Colonic mucosa (tissue), 4 donors: ENCODE measurements around the gene ACOX2. TPM values are rescaled to one million over a fixed set of nuclear protein-coding genes. Genes with fewer than 3 reads are reported as not detected.

Experiments used
- DNase-seq: peaks from one replicate; pipeline ENCODE4 v3.0.0-alpha.2; 2020
- H3K27ac ChIP-seq: fragments of 200-600 bp; one replicate; pipeline ENCODE4 v1.8.0; 2021
- H3K27me3 ChIP-seq: fragments of 200-600 bp; one replicate; pipeline ENCODE4 v1.8.0; 2021
- H3K36me3 ChIP-seq: fragments of 200-600 bp; one replicate; pipeline ENCODE4 v1.8.0; 2021
- H3K4me1 ChIP-seq: fragments of 200-600 bp; one replicate; pipeline ENCODE4 v1.8.0; 2021; ENCODE audit warnings: mild to moderate bottlenecking
- H3K4me3 ChIP-seq: fragments of 200-600 bp; one replicate; pipeline ENCODE4 v1.8.0; 2021
- H3K9ac ChIP-seq, 2 donors: one replicate each; pipeline ENCODE4 v1.7.0; 2013; ENCODE audit warnings: control low read depth in 2 of 2, low read depth in 2 of 2, low read length in 2 of 2
- H3K9me3 ChIP-seq: fragments of 200-600 bp; one replicate; pipeline ENCODE4 v1.8.0; 2021
- intact Hi-C: fragments of 100-400 bp; cut with DNase I; formaldehyde crosslinking; loops from one replicate; pipeline ENCODE4 v1.14.1; 2022
- total RNA-seq, 2 donors: library from RNA; stranded (reverse); fragmentation: NEBNext Ultra II Directional in 1 of 2; extraction: Animal tissue kit (Norgen Biotek cat#: 25700) in 1 of 2; gene quantifications; one replicate each; pipeline ENCODE4 v1.2.1, GENCODE V29; 2021
- TF ChIP-seq, protein P1 (sequence below): fragments of 200-600 bp; IDR thresholded peaks from one replicate; pipeline ENCODE4 v1.8.0; 2022; ENCODE audit warnings: antibody characterized with exemption, mild to moderate bottlenecking
- donor health status: healthy.
- donor health status: DM: no; HTN: no; CAD: no.
- donor health status: DM: no; HTN: no; CAD: no.

Gene ACOX2
- total RNA-seq, 2 donors from 2014 or later, result 14.6 to 22.4 TPM

DNA sequence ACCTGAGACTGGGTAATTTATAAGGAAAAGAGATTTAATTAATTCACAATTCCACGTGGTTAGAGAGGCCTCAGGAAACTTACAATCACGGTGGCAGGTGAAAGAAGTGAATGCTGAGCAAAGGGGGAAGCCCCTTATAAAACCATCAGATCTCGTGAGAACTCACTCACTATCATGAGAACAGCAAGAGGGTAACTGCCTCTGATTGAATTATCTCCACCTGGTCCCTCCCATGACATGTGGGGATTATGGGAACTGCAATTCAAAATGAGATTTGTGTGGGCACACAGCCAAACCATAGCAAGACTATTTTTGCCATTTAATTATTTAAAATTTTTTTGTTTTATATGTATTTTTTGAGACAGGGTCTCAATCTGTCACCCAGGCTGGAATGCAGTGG lies 72.1 kb downstream of the ACOX2 start:
- intact Hi-C loops, result loop anchor here (5.0 kb wide), 1 partner anchor 67 kb away; no protein-coding TSS in a partner anchor

DNA sequence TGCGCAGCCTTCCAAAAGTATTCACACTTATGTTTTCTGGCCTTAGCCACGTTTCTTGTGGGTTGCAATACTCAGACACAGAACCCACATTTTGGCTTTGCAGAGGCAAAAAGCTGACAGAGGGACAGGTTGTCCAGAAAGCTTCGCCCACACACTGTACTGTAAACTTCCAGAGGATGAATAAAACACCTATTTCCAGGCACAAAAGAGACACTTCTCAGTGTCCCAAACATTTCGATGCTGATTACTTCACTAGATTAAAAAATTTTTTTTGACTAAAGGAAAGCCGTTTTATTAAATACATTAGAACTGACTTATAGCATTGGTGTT lies 73.1 kb downstream of the ACOX2 start:
- Histone ChIP-seq H3K9me3 (no peaks in the 10 kb centered on the region), H3K9ac (no peak overlapping the region), H3K27me3 (no peaks in the 10 kb centered on the region), H3K4me3 (peak overlapping the region; percentile 1), H3K4me1 (no peaks in the 10 kb centered on the region), H3K36me3 (no peaks in the 10 kb centered on the region), H3K27ac (no peak overlapping the region)
- intact Hi-C loops, result loop anchor here (5.0 kb wide), 1 partner anchor 68 kb away; no protein-coding TSS in a partner anchor
- DNase-seq, result no peak
- TF ChIP-seq, protein P1, sequence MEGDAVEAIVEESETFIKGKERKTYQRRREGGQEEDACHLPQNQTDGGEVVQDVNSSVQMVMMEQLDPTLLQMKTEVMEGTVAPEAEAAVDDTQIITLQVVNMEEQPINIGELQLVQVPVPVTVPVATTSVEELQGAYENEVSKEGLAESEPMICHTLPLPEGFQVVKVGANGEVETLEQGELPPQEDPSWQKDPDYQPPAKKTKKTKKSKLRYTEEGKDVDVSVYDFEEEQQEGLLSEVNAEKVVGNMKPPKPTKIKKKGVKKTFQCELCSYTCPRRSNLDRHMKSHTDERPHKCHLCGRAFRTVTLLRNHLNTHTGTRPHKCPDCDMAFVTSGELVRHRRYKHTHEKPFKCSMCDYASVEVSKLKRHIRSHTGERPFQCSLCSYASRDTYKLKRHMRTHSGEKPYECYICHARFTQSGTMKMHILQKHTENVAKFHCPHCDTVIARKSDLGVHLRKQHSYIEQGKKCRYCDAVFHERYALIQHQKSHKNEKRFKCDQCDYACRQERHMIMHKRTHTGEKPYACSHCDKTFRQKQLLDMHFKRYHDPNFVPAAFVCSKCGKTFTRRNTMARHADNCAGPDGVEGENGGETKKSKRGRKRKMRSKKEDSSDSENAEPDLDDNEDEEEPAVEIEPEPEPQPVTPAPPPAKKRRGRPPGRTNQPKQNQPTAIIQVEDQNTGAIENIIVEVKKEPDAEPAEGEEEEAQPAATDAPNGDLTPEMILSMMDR, result peak; percentile 7

More for the DNA sequence above, 72.1 kb downstream of the ACOX2 start:
- no peak for DNase-seq
- no peak overlapping the region for H3K9ac ChIP-seq
- no peaks in the 10 kb centered on the region for H3K27me3 ChIP-seq
- TF ChIP-seq, protein P1, result no peak
- no peaks in the 10 kb centered on the region for H3K4me1 ChIP-seq
- H3K27ac ChIP-seq, result no peak overlapping the region
- no peaks in the 10 kb centered on the region for H3K36me3 ChIP-seq
- no peak overlapping the region for H3K4me3 ChIP-seq
- H3K9me3 ChIP-seq, result no peaks in the 10 kb centered on the region

DNA sequence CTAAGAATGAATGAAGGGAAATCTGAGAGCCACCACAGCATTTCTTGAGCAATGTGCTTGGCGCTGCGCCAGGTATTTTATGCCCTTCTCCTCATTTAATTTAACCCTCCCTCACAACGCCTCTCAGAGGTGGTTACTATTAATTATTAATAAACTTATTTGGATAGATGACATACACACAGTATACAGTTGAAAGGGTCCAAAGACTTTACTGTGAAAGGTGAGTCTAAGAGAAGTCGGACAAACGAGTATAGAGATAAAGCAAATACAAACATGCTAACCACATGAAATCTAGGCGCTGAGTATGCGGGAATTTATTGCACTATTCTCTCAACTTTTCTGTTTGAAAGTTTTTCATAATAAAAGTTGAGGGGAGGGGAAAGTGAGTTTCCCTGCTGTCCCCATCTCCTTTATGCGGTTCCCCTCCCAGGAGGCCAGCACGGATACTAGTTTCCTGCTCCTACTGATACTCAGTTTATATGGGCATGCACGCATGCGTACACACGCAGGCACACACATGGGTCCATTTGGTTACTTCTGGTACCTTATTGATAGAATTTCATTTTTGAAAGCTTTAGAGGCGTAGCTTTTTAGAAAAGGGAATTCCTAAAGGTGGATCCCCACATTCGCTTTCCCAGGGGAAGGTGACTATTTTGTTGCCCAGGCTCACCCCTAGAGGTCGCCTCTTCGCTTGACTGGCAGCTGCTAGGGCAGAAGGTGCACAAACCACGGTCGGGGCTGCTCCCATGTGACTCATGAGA lies 73.6 kb downstream of the ACOX2 start:
- Histone ChIP-seq H3K4me3 (peak overlapping the region; percentile 1), H3K9ac (no peak overlapping the region), H3K27ac (no peak overlapping the region), H3K9me3 (no peaks in the 10 kb centered on the region), H3K36me3 (no peaks in the 10 kb centered on the region), H3K27me3 (no peaks in the 10 kb centered on the region), H3K4me1 (no peaks in the 10 kb centered on the region)
- intact Hi-C loops, result loop anchor here (5.0 kb wide), 1 partner anchor 69 kb away; no protein-coding TSS in a partner anchor
- TF ChIP-seq, protein P1, result peak; percentile 76
- peak; percentile 85 for DNase-seq

DNA sequence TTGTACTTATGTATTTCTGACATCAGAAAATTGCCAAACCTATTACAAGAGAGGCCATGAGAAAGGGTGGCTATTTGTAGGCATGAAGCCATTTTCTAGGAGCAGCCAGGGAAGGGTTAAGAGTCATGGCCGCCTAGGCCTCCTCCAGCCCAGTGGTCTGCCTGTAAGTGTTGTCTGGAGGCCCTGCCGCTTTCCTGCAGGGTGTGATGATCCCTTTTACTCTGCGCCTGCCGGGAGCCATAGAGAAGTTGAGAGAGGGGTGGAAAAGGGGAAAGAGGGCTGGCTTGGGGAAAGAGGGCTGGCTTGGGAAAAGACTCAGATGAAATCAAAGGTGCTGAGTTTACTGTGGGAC lies 74.2 kb downstream of the ACOX2 start:
- Histone ChIP-seq H3K27ac (no peak overlapping the region), H3K4me1 (no peaks in the 10 kb centered on the region), H3K4me3 (no peak overlapping the region), H3K9ac (no peak overlapping the region), H3K27me3 (no peaks in the 10 kb centered on the region), H3K36me3 (no peaks in the 10 kb centered on the region), H3K9me3 (no peaks in the 10 kb centered on the region)
- DNase-seq, result no peak
- intact Hi-C loops, result loop anchor here (5.0 kb wide), 1 partner anchor 69 kb away; no protein-coding TSS in a partner anchor
- TF ChIP-seq, protein P1, result no peak

DNA sequence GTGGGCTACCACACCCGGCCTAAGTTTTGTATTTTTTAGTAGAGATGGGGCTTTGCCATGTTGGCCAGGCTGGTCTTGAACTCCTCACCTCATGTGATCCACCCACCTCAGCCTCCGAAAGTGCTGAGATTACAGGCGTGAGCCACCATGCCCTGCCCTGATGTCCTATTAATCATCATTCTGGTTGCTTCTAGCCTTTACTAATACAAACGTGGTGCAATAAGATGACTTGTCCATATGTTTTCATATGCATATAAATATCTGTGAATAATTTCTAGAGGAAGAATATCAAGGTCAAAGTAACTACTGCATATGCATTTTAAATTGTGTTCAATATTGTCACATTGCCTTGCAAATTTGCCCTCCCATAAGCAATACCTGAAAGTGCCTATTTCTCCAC lies 77.8 kb downstream of the ACOX2 start:
- H3K27me3 ChIP-seq, result no peaks in the 10 kb centered on the region
- no peaks in the 10 kb centered on the region for H3K9me3 ChIP-seq
- no peak overlapping the region for H3K27ac ChIP-seq
- intact Hi-C loops, result no loop called here
- H3K9ac ChIP-seq, result no peak overlapping the region
- no peaks in the 10 kb centered on the region for H3K4me1 ChIP-seq
- DNase-seq, result no peak
- no peak overlapping the region for H3K4me3 ChIP-seq
- TF ChIP-seq, protein P1, result no peak
- H3K36me3 ChIP-seq, result no peaks in the 10 kb centered on the region

Other genes with a start within 250 kb of the ACOX2 start
- 10 to 100 TPM; 17.8 to 19.5 TPM for gene RPP14, start 230.9 kb downstream of the ACOX2 start, total RNA-seq
- 10 to 100 TPM in 1 of 2 donors, 1 to 10 TPM in 1; 9.6 to 13.6 TPM for gene HTD2, start 230.7 kb downstream of the ACOX2 start, total RNA-seq
- 10 to 100 TPM in 1 of 2 donors, 1 to 10 TPM in 1; 9.3 to 11.4 TPM for gene PXK, start 204.3 kb downstream of the ACOX2 start, total RNA-seq
- gene PDHB, start 103.4 kb downstream of the ACOX2 start, total RNA-seq, result 10 to 100 TPM; 66.9 to 87.4 TPM
- gene KCTD6, start 45.1 kb downstream of the ACOX2 start, total RNA-seq, result 10 to 100 TPM in 1 of 2 donors, 1 to 10 TPM in 1; 8.1 to 10.2 TPM
- 1 to 10 TPM; 2.2 to 5.1 TPM for gene FAM107A, start 40.2 kb upstream of the ACOX2 start, total RNA-seq
- 100 to 1,000 TPM; 646 to 707 TPM for gene FAM3D, start 129.6 kb upstream of the ACOX2 start, total RNA-seq